Transverse colon (tissue), 4 donors: ENCODE results near the gene TM4SF18. TPM values are rescaled to one million over a fixed set of nuclear protein-coding genes. Genes with fewer than 3 reads are reported as not detected.

ENCODE experiments used
- DNase-seq: peaks from one replicate; pipeline ENCODE4 v3.0.0-alpha.2; 2019
- H3K27ac ChIP-seq, 4 donors: fragments of 200-600 bp; sonication (generic); 2 replicates each; pipeline ENCODE4 v1.5.1; 2016 to 2018; ENCODE audit warnings: inconsistent platforms in 4 of 4
- H3K27me3 ChIP-seq: fragments of 200-600 bp; sonication (generic); 2 replicates; pipeline ENCODE4 v1.5.1; 2017; ENCODE audit warnings: inconsistent platforms
- H3K36me3 ChIP-seq, 4 donors: fragments of 200-600 bp; sonication (generic); 2 replicates each; pipeline ENCODE4 v1.5.1; 2017 to 2019; ENCODE audit warnings: inconsistent platforms in 4 of 4
- H3K4me1 ChIP-seq, 4 donors: fragments of 200-600 bp; sonication (generic); 2 replicates each; pipeline ENCODE4 v1.5.1; 2017 to 2020; ENCODE audit warnings: inconsistent platforms in 4 of 4
- H3K4me3 ChIP-seq, 4 donors: fragments of 200-600 bp; sonication (generic); 1 replicate in 1 of 4; 2 replicates in 3 of 4; pipeline versions ENCODE4 v1.5.1 to v1.6.1; 2017 to 2019; ENCODE audit warnings: inconsistent platforms in 4 of 4
- H3K9me3 ChIP-seq, 2 donors: fragments of 200-600 bp; sonication (generic); 2 replicates each; pipeline ENCODE4 v1.5.1; 2017 to 2019; ENCODE audit warnings: inconsistent platforms in 2 of 2
- EP300 ChIP-seq: sonication (generic); formaldehyde crosslinking; IDR thresholded peaks from one replicate; pipeline ENCODE4 v1.6.1; 2017; ENCODE audit warnings: antibody characterized with exemption, low read depth
- POLR2A ChIP-seq: fragments of 450-650 bp; IDR thresholded peaks from one replicate; pipeline ENCODE4 v1.6.1; 2016; ENCODE audit warnings: antibody characterized with exemption, mild to moderate bottlenecking, moderate library complexity
- POLR2AphosphoS5 ChIP-seq, 3 donors: sonication (generic); formaldehyde crosslinking; IDR thresholded peaks; one replicate each; pipeline ENCODE4 v1.6.1; 2016; ENCODE audit warnings: antibody characterized with exemption in 3 of 3
- WGBS, 2 donors: methylation state at CpG; one replicate each; pipeline ENCODE4 v1.1.5; 2018; ENCODE audit warnings: low coverage in 1 of 2; 5-methylcytosine and 5-hydroxymethylcytosine counted together
- in situ Hi-C, 4 donors: fragments of 200-750 bp; cut with MboI; loops; one replicate each; pipeline versions ENCODE4 v1.15.0 to v1.15.1; 2017; ENCODE audit warnings: low sequenced_read_pairs in 3 of 4, low pct_ligation_motif_present in 1 of 4, low pct_unique_long_range_greater_than_20kb in 1 of 4
- intact Hi-C: fragments of 100-400 bp; cut with DNase I; formaldehyde crosslinking; loops from one replicate; pipeline ENCODE4 v1.15.1; 2023; ENCODE audit warnings: low total_unique reads
- total RNA-seq, 4 donors: library from RNA; depleted of rRNA; stranded (reverse); fragments of >200 nt; gene quantifications; one replicate each; pipeline ENCODE4 v1.1.0, GENCODE V29; 2016
- TF ChIP-seq, protein P1 (sequence below), 5 experiments: fragments of 200-600 bp in 3 of 5; fragments of 450-650 bp in 2 of 5; sonication (generic) in 3 of 5; IDR thresholded peaks; 1 replicate in 2 of 5; 2 replicates in 3 of 5; pipeline ENCODE4 v1.5.1; 2016 to 2017; ENCODE audit warnings: antibody characterized with exemption in 5 of 5, inconsistent platforms in 3 of 5, mild to moderate bottlenecking in 2 of 5, moderate library complexity in 1 of 5

TM4SF18 gene
- total RNA-seq, 4 donors from 2014 or later = 0.80 to 1.4 (median 0.82) TPM; not detected in 1

DNA sequence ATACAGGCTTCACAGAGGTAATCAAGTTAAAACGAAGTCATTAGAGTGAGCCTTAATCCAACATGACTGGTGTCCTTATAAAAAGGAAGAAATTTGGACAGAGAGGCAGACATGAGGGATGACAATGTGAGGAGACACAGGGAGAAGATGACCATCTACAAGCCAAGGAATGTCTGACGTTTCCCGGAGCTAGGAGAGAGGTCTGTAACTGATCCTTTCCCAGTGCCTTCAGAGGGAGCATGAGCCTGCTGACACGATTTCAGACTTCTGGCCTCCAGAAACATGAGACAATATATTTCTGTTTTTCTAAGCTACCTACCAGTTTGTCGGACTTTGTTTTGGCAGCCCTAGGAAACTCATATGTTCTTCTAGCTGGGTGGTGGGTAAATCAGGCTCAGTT, 28.9 kb upstream of the TM4SF18 start:
- H3K4me3 ChIP-seq = no peak overlapping the region
- H3K27ac ChIP-seq = no peak overlapping the region
- peaks cover 0 to 18% (median 11%) of the 10 kb centered on the region in 4 donors for H3K4me1 ChIP-seq
- no peaks in the 10 kb centered on the region for H3K9me3 ChIP-seq
- intact Hi-C loops = no loop called here
- no peak for DNase-seq
- in situ Hi-C loops = no loop called here
- H3K27me3 ChIP-seq = no peaks in the 10 kb centered on the region
- WGBS, 2 donors = 65 to 71% methylated on average over 3 to 5 of the region's 5 CpGs
- TF ChIP-seq, protein P1, sequence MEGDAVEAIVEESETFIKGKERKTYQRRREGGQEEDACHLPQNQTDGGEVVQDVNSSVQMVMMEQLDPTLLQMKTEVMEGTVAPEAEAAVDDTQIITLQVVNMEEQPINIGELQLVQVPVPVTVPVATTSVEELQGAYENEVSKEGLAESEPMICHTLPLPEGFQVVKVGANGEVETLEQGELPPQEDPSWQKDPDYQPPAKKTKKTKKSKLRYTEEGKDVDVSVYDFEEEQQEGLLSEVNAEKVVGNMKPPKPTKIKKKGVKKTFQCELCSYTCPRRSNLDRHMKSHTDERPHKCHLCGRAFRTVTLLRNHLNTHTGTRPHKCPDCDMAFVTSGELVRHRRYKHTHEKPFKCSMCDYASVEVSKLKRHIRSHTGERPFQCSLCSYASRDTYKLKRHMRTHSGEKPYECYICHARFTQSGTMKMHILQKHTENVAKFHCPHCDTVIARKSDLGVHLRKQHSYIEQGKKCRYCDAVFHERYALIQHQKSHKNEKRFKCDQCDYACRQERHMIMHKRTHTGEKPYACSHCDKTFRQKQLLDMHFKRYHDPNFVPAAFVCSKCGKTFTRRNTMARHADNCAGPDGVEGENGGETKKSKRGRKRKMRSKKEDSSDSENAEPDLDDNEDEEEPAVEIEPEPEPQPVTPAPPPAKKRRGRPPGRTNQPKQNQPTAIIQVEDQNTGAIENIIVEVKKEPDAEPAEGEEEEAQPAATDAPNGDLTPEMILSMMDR (IDR thresholded peaks at IDR 0.05) = no peak
- TF ChIP-seq POLR2A (no peak), POLR2AphosphoS5 (IDR thresholded peaks at IDR 0.05) (no peak), EP300 (no peak)
- no peaks in the 10 kb centered on the region for H3K36me3 ChIP-seq

DNA sequence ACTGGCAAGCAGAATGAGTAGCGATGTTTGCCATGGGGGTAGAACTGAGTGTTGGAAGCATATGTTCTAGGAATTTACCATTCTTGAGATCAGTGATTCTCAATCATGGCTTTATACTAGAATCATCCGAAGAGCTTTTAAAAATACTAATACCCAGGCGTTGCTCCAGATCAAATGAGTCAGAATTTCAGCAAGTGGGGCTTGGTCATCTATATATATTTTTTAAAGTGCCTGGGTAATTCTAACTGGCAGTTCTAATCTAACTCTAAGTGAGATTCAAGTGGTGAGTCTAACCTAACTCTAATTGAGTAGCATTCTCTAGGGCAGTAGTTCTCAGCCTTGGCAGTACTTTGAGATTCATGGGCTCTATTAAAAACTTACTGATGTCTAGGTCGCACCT, 23.2 kb upstream of the TM4SF18 start:
- Histone ChIP-seq H3K27me3 (no peaks in the 10 kb centered on the region), H3K27ac (peak overlapping the region in 1 of 4 donors; percentile 16), H3K36me3 (no peaks in the 10 kb centered on the region), H3K4me3 (no peak overlapping the region), H3K9me3 (no peaks in the 10 kb centered on the region), H3K4me1 (peaks cover 0 to 10% (median 0%) of the 10 kb centered on the region in 4 donors)
- 74 to 100% methylated on average over 1 to 4 of the region's 4 CpGs for WGBS, 2 donors
- no peak for TF ChIP-seq POLR2A
- TF ChIP-seq EP300 = no peak
- TF ChIP-seq, protein P1 (IDR thresholded peaks at IDR 0.05) = no peak
- TF ChIP-seq POLR2AphosphoS5 (IDR thresholded peaks at IDR 0.05) = no peak
- intact Hi-C loops = no loop called here
- in situ Hi-C loops = loop anchor here in 2 of 4 donors (10.0 kb wide), 2 partner anchors 118 to 128 kb away; partner anchors contain the start of gene TM4SF4 (in 1 of the 2)
- DNase-seq = no peak

DNA sequence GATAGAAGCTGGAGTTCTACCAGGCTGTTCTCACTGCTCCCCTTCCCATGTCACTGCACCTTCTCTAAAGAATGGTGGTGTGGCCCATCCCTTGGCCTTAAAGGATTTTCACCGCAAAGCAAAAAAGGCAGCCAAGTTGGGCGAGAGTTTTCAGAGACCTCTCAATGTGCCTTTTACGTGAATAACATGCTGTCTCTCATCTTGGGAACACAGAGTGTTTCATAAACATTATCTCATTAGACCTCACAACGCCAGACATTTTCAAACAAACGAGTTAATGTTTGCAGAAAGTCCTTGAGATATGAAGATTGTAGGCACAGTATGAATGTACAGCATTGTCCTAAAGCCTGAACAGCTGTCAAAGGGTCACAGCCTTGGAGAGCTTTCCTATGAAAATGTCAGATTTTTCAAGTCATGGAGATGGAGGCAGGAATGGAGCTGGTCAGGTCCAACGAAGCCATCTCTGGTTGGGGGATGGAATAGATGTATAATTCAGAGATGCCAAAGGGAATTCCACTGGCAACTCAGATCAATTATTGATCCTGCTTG, 22.7 kb upstream of the TM4SF18 start:
- intact Hi-C loops (no loop called here), in situ Hi-C loops (loop anchor here in 2 of 4 donors (10.0 kb wide), 2 partner anchors 119 to 129 kb away; partner anchors contain the start of gene TM4SF4 (in 1 of the 2))
- Histone ChIP-seq H3K4me1 (peaks cover 0 to 10% (median 0%) of the 10 kb centered on the region in 4 donors), H3K27ac (peak overlapping the region in 1 of 4 donors; percentile 16), H3K9me3 (no peaks in the 10 kb centered on the region), H3K27me3 (no peaks in the 10 kb centered on the region), H3K4me3 (no peak overlapping the region), H3K36me3 (no peaks in the 10 kb centered on the region)
- 24 to 40% methylated on average over 6 of the region's 6 CpGs for WGBS, 2 donors
- DNase-seq = no peak
- TF ChIP-seq POLR2A (no peak), POLR2AphosphoS5 (IDR thresholded peaks at IDR 0.05) (no peak), EP300 (no peak)
- TF ChIP-seq, protein P1 (IDR thresholded peaks at IDR 0.05) = no peak

DNA sequence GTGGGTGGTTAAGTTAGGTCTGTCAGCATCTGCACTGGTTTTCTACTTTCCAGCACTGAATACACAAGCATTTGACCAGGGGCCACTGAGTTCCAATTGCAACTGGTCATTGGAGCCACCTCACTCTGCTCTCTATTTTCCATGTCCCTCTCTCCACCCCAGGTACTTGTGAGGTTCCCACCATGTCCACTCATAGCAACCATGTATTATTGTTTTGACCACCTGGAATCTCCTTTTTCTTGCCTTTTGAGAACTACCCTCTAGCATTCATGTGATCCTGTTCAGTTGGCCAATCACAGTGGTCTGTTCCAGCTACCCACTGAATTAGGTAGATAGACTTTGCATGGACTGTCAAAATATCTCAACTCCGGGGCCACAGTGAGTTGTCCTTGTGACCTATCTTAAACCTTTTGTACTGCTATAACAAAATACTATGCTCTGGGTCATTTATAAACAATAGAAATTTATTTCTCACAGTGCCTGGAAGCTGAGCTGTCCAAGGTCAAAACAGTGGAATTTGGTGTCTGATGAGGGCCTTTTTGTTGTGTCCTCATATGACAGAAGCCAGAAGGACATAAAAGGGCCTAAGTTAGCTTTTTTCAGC, 20.2 kb upstream of the TM4SF18 start:
- Histone ChIP-seq H3K27me3 (no peaks in the 10 kb centered on the region), H3K36me3 (no peaks in the 10 kb centered on the region), H3K4me1 (peaks cover 0 to 10% (median 0%) of the 10 kb centered on the region in 4 donors), H3K27ac (no peak overlapping the region), H3K4me3 (no peak overlapping the region), H3K9me3 (no peaks in the 10 kb centered on the region)
- TF ChIP-seq EP300 (no peak), POLR2AphosphoS5 (IDR thresholded peaks at IDR 0.05) (no peak), POLR2A (no peak)
- TF ChIP-seq, protein P1 (IDR thresholded peaks at IDR 0.05) = no peak
- intact Hi-C loops (no loop called here), in situ Hi-C loops (loop anchor here in 2 of 4 donors (10.0 kb wide), 2 partner anchors 121 to 131 kb away; partner anchors contain the start of gene TM4SF4 (in 1 of the 2))
- WGBS, 2 donors = 78% methylated on average over 1 of the region's 1 CpG; no CpG with 5 or more reads in 1 of the 2 donors
- no peak for DNase-seq
